OCI-LY3 (cell line): Measurements from ENCODE around the gene DIPK1A.

Source experiments
- H2AFZ ChIP-seq: fragments of 200-600, 300-600 bp; shearing (Covaris generic); 2 replicates; pipeline ENCODE4 v1.6.0; 2014; ENCODE audit warnings: antibody characterized with exemption, low read depth, low read length
- H3K27ac ChIP-seq: fragments of 200-600, 300-600 bp; sonication (generic); 2 replicates; pipeline ENCODE4 v1.5.1; 2014; ENCODE audit warnings: mild to moderate bottlenecking, low read length, moderate library complexity, mixed read lengths
- H3K27me3 ChIP-seq: fragments of 200-600, 300-600 bp; sonication (generic); 2 replicates; pipeline ENCODE4 v1.6.1; 2014; ENCODE audit warnings: low read depth, low read length, mixed read lengths
- H3K36me3 ChIP-seq: fragments of 200-600, 300-600 bp; sonication (generic); replicated peaks from 2 replicates; pipeline ENCODE3; 2014; ENCODE audit warnings: low read depth, low read length, mixed read lengths
- H3K4me1 ChIP-seq: fragments of 300-600, 200-600 bp; sonication (generic); 2 replicates; pipeline ENCODE4 v1.6.1; 2014; ENCODE audit warnings: low read length, mixed read lengths
- H3K4me2 ChIP-seq: fragments of 200-600, 300-600 bp; sonication (generic); 2 replicates; pipeline ENCODE4 v1.6.1; 2014; ENCODE audit warnings: low read length, mixed read lengths
- H3K4me3 ChIP-seq: fragments of 300-600, 200-600 bp; sonication (generic); 2 replicates; pipeline ENCODE4 v1.5.1; 2014; ENCODE audit warnings: antibody characterized with exemption, mild to moderate bottlenecking, low read length, moderate library complexity
- H3K79me2 ChIP-seq: fragments of 300-600, 200-600 bp; shearing (Covaris generic); 2 replicates; pipeline ENCODE4 v1.6.1; 2014; ENCODE audit warnings: mild to moderate bottlenecking, low read length, mixed read lengths
- H3K9ac ChIP-seq: fragments of 300-600, 200-600 bp; shearing (Covaris generic); 2 replicates; pipeline ENCODE4 v1.6.0; 2014; ENCODE audit warnings: mild to moderate bottlenecking, low read length, moderate library complexity
- H3K9me3 ChIP-seq: fragments of 200-600, 300-600 bp; shearing (Covaris generic); 2 replicates; pipeline ENCODE4 v1.6.1; 2014; ENCODE audit warnings: low read length, mixed read lengths; ENCODE audit not compliant: insufficient read depth
- H4K20me1 ChIP-seq: fragments of 200-600, 300-600 bp; sonication (generic); 2 replicates; pipeline ENCODE4 v1.6.1; 2016; ENCODE audit warnings: low read length, mixed read lengths; ENCODE audit not compliant: insufficient read depth
- CTCF ChIP-seq: fragments of 200-600, 300-600 bp; sonication (generic); IDR thresholded peaks from 2 replicates; pipeline ENCODE4 v1.5.1; 2014; ENCODE audit warnings: antibody characterized with exemption, low read length, low read depth
- EZH2phosphoT487 ChIP-seq: fragments of 200-600 bp; shearing (Covaris generic); IDR thresholded peaks from 2 replicates; pipeline ENCODE4 v1.6.1; 2018; ENCODE audit warnings: antibody characterized with exemption, mixed run types, low read depth

The DIPK1A gene

GRCh38 chr1:92843429-92844352 lies 117.6 kb downstream of the DIPK1A start:
- H3K27me3 ChIP-seq: no peaks in the 10 kb centered on the region
- H3K4me1 ChIP-seq: no peaks in the 10 kb centered on the region
- peaks cover 39% of the 10 kb centered on the region for H4K20me1 ChIP-seq
- H3K27ac ChIP-seq: no peak overlapping the region
- H3K79me2 ChIP-seq: peaks cover 25% of the 10 kb centered on the region
- H2AFZ ChIP-seq: no peak overlapping the region
- H3K4me3 ChIP-seq: no peak overlapping the region
- H3K36me3 ChIP-seq: peaks cover 48% of the 10 kb centered on the region
- no peak for TF ChIP-seq CTCF
- TF ChIP-seq EZH2phosphoT487: no peak
- H3K9ac ChIP-seq: no peak overlapping the region
- H3K9me3 ChIP-seq: no peaks in the 10 kb centered on the region
- no peak overlapping the region for H3K4me2 ChIP-seq

- Histone ChIP-seq H3K9me3 (no peaks in the 10 kb centered on the region), H3K36me3 (peaks cover 54% of the 10 kb centered on the region), H3K4me2 (no peak overlapping the region), H3K27ac (no peak overlapping the region), H3K79me2 (peaks cover 32% of the 10 kb centered on the region), H2AFZ (no peak overlapping the region), H3K4me1 (no peaks in the 10 kb centered on the region), H3K27me3 (no peaks in the 10 kb centered on the region), H3K9ac (no peak overlapping the region), H3K4me3 (no peak overlapping the region), H4K20me1 (peaks cover 45% of the 10 kb centered on the region)
- no peak for TF ChIP-seq CTCF
- no peak for TF ChIP-seq EZH2phosphoT487
These were observed 118.2 kb downstream of the DIPK1A start for GRCh38 chr1:92843046-92843423.

GRCh38 chr1:92842082-92843045 lies 118.9 kb downstream of the DIPK1A start:
- H3K27ac ChIP-seq: no peak overlapping the region
- no peak overlapping the region for H3K4me3 ChIP-seq
- no peak overlapping the region for H2AFZ ChIP-seq
- TF ChIP-seq EZH2phosphoT487 (no peak), CTCF (no peak)
- no peak overlapping the region for H3K4me2 ChIP-seq
- no peaks in the 10 kb centered on the region for H3K4me1 ChIP-seq
- H3K36me3 ChIP-seq: peaks cover 60% of the 10 kb centered on the region
- H3K79me2 ChIP-seq: peaks cover 39% of the 10 kb centered on the region
- H3K9ac ChIP-seq: no peak overlapping the region
- no peaks in the 10 kb centered on the region for H3K9me3 ChIP-seq
- no peaks in the 10 kb centered on the region for H3K27me3 ChIP-seq
- peaks cover 52% of the 10 kb centered on the region for H4K20me1 ChIP-seq

GRCh38 chr1:92840600-92840999 lies 120.7 kb downstream of the DIPK1A start:
- Histone ChIP-seq H4K20me1 (peaks cover 70% of the 10 kb centered on the region), H3K27ac (no peak overlapping the region), H3K79me2 (peaks cover 56% of the 10 kb centered on the region), H3K4me1 (peaks cover 2% of the 10 kb centered on the region; the same call in 1 of the 2 replicates), H3K4me2 (no peak overlapping the region), H3K27me3 (no peaks in the 10 kb centered on the region), H3K9me3 (no peaks in the 10 kb centered on the region), H3K9ac (no peak overlapping the region), H3K36me3 (peaks cover 74% of the 10 kb centered on the region), H2AFZ (no peak overlapping the region), H3K4me3 (no peak overlapping the region)
- TF ChIP-seq EZH2phosphoT487 (no peak), CTCF (no peak)
